Right ventricle myocardium superior (tissue), 1 donor: Measurements from ENCODE around the gene NBPF9. TPM values are rescaled to one million over a fixed set of nuclear protein-coding genes. Genes with fewer than 3 reads are reported as not detected.
"Not testable (repeated sequence)": the region's sequence is repeated elsewhere in the genome, so short reads cannot be mapped to it uniquely, and the experiment has no call there.

Source experiments
- ATAC-seq: fragments of 200-7000 bp; cut with Tn5 transposase; one replicate; pipeline ENCODE4 v1.9.1; 2020; ENCODE audit warnings: mild to moderate bottlenecking; ENCODE audit not compliant: poor library complexity
- DNase-seq: peaks from one replicate; pipeline ENCODE4 v3.0.0-alpha.2; 2020
- intact Hi-C: fragments of 100-400 bp; cut with DNase I; formaldehyde crosslinking; loops from one replicate; pipeline ENCODE4 v1.11.2; 2022
- total RNA-seq: library from RNA; stranded (reverse); fragmentation: NEBNext Ultra II Directional; extraction: Animal tissue kit (Norgen Biotek cat#: 25700); gene quantifications from one replicate; pipeline ENCODE4 v1.2.1, GENCODE V29; 2021
- donor health status: DM: no; HTN: yes; CAD: no; lungs with severe emphysema.

The NBPF9 gene
- total RNA-seq, 1 donor from 2014 or later: 4.1 TPM

GRCh38 chr1:149024327-149024726 lies 79.0 kb downstream of the NBPF9 start:
- intact Hi-C loops, ATAC-seq, DNase-seq: not testable (repeated sequence)

- not testable (repeated sequence) for DNase-seq, ATAC-seq
Measured at GRCh38 chr1:149018577-149018976, 84.8 kb downstream of the NBPF9 start.

GRCh38 chr1:149016626-149017025 lies 86.7 kb downstream of the NBPF9 start:
- intact Hi-C loops, ATAC-seq, DNase-seq: not testable (repeated sequence)

More at GRCh38 chr1:149018577-149018976, 84.8 kb downstream of the NBPF9 start:
- intact Hi-C loops: not testable (repeated sequence)

GRCh38 chr1:149015522-149015921 lies 87.8 kb downstream of the NBPF9 start:
- intact Hi-C loops, DNase-seq, ATAC-seq: not testable (repeated sequence)

GRCh38 chr1:149013513-149013912 lies 89.8 kb downstream of the NBPF9 start:
- ATAC-seq, DNase-seq, intact Hi-C loops: not testable (repeated sequence)

- DNase-seq, intact Hi-C loops, ATAC-seq: not testable (repeated sequence)
Measured at GRCh38 chr1:149012599-149012998, 90.8 kb downstream of the NBPF9 start.

- ATAC-seq, DNase-seq, intact Hi-C loops: not testable (repeated sequence)
Measured at GRCh38 chr1:149009761-149010160, 93.6 kb downstream of the NBPF9 start.

GRCh38 chr1:149008769-149009168 lies 94.6 kb downstream of the NBPF9 start:
- ATAC-seq, intact Hi-C loops, DNase-seq: not testable (repeated sequence)

- ATAC-seq, intact Hi-C loops, DNase-seq: not testable (repeated sequence)
Measured at GRCh38 chr1:149008326-149008725, 95.0 kb downstream of the NBPF9 start.
